Measurements from ENCODE around the gene VPS45.
"Not testable (repeated sequence)": the region's sequence is repeated elsewhere in the genome, so short reads cannot be mapped to it uniquely, and the experiment has no call there.

VPS45 gene

DNA sequence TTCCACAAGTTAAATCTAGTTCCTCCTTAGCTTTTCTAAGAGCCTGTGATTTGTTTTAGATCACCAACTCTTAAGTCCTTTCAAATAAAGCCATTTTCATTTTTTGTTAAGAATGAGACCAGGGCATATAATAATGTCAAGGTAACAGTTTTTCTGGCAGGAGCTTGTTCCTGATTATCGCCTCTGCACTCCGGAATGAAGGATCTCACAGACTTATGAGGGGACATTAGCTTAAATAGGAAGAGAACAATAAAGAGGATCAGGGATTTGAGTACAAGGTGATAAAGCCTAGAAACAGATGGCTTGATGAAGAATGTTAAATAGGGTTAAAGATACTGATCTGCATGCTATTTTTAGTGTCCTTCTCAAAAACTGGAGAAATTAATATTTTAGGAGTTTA, 43.4 kb upstream of the VPS45 start:
- DNase-seq (ENCODE audit: low read depth): no peak
- TF ChIP-seq MYC (IDR thresholded peaks at IDR 0.05; ENCODE audit: low read depth, low read length): no peak
- no peak for TF ChIP-seq POLR2A (IDR thresholded peaks at IDR 0.05; ENCODE audit: extremely low read depth, insufficient read length)
- TF ChIP-seq, protein P1, sequence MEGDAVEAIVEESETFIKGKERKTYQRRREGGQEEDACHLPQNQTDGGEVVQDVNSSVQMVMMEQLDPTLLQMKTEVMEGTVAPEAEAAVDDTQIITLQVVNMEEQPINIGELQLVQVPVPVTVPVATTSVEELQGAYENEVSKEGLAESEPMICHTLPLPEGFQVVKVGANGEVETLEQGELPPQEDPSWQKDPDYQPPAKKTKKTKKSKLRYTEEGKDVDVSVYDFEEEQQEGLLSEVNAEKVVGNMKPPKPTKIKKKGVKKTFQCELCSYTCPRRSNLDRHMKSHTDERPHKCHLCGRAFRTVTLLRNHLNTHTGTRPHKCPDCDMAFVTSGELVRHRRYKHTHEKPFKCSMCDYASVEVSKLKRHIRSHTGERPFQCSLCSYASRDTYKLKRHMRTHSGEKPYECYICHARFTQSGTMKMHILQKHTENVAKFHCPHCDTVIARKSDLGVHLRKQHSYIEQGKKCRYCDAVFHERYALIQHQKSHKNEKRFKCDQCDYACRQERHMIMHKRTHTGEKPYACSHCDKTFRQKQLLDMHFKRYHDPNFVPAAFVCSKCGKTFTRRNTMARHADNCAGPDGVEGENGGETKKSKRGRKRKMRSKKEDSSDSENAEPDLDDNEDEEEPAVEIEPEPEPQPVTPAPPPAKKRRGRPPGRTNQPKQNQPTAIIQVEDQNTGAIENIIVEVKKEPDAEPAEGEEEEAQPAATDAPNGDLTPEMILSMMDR (IDR thresholded peaks at IDR 0.05; ENCODE audit: low read depth, low read length): no peak
- TF ChIP-seq, protein P2, sequence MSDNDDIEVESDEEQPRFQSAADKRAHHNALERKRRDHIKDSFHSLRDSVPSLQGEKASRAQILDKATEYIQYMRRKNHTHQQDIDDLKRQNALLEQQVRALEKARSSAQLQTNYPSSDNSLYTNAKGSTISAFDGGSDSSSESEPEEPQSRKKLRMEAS (IDR thresholded peaks at IDR 0.05; ENCODE audit: low read depth, low read length): no peak
- no peak overlapping the region for H3K4me3 ChIP-seq (ENCODE audit: low read depth, low read length)

DNA sequence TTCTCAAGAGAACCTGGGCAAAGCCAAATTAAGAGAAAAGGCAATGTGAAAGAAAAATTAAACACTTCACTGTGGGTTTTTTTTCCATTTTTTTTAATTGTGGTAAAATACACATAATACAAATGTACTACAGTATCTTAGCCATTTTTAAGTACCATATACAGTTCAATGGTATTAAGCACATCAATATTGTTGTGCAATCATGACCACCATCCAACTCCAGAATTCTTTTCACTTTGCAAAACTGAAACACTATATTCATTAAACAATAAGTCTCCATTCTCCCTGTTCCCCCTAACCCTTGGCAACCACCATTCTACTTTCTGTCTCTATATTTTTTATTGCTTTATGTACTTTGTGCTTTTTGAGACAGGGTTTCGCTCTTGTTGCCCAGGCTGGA, 39.3 kb upstream of the VPS45 start:
- no peak overlapping the region for H3K4me3 ChIP-seq (ENCODE audit: low read depth, low read length)
- TF ChIP-seq POLR2A (IDR thresholded peaks at IDR 0.05; ENCODE audit: extremely low read depth, insufficient read length) (no peak), MYC (IDR thresholded peaks at IDR 0.05; ENCODE audit: low read depth, low read length) (no peak)
- TF ChIP-seq, protein P1 (IDR thresholded peaks at IDR 0.05; ENCODE audit: low read depth, low read length): no peak
- TF ChIP-seq, protein P2 (IDR thresholded peaks at IDR 0.05; ENCODE audit: low read depth, low read length): no peak
- DNase-seq (ENCODE audit: low read depth): no peak

DNA sequence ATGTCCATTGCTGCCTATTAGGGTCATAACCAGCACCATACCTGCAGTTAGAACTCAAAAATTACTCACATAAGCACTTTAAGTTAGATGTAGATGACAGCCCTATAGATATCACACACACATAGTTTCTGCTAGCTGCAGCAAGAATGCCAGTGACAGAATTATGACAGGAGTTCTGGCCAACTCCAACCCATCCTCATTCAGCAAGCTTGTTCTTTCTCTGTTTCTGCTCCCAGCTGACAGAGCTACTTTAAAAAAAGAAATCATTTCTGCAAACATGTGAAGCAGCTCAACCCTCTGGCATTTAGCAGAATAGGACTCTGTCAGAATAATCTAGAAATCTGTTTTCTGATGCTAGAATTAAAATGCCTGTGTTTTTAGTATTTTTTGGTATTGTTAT, 33.2 kb upstream of the VPS45 start:
- H3K4me3 ChIP-seq (ENCODE audit: low read depth, low read length): no peak overlapping the region
- TF ChIP-seq MYC (IDR thresholded peaks at IDR 0.05; ENCODE audit: low read depth, low read length) (no peak), POLR2A (IDR thresholded peaks at IDR 0.05; ENCODE audit: extremely low read depth, insufficient read length) (no peak)
- TF ChIP-seq, protein P1 (IDR thresholded peaks at IDR 0.05; ENCODE audit: low read depth, low read length): no peak
- TF ChIP-seq, protein P2 (IDR thresholded peaks at IDR 0.05; ENCODE audit: low read depth, low read length): no peak
- DNase-seq (ENCODE audit: low read depth): no peak

GRCh38 chr1:150049926-150050325, 17.6 kb upstream of the VPS45 start:
- TF ChIP-seq MYC (IDR thresholded peaks at IDR 0.05; ENCODE audit: low read depth, low read length) (no peak), POLR2A (IDR thresholded peaks at IDR 0.05; ENCODE audit: extremely low read depth, insufficient read length) (no peak)
- TF ChIP-seq, protein P1 (IDR thresholded peaks at IDR 0.05; ENCODE audit: low read depth, low read length): no peak
- TF ChIP-seq, protein P2 (IDR thresholded peaks at IDR 0.05; ENCODE audit: low read depth, low read length): no peak
- DNase-seq (ENCODE audit: low read depth): no peak
- H3K4me3 ChIP-seq (ENCODE audit: low read depth, low read length): no peak overlapping the region

DNA sequence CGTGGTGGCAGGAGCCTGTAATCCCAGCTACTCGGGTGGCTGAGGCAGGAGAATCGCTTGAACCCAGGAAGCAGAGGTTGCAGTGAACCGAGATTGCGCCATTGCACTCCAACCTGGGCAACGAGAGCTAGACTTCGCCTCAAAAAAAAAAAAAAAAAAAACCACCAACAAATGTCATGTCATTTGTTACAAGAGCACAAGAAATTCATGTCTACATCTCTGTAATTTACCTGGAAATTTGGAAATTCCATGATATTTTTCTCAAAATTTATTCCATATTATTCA, 16.5 kb upstream of the VPS45 start:
- no peak for DNase-seq (ENCODE audit: low read depth)
- TF ChIP-seq, protein P1 (IDR thresholded peaks at IDR 0.05; ENCODE audit: low read depth, low read length): no peak
- TF ChIP-seq, protein P2 (IDR thresholded peaks at IDR 0.05; ENCODE audit: low read depth, low read length): no peak
- TF ChIP-seq POLR2A (IDR thresholded peaks at IDR 0.05; ENCODE audit: extremely low read depth, insufficient read length) (no peak), MYC (IDR thresholded peaks at IDR 0.05; ENCODE audit: low read depth, low read length) (no peak)
- no peak overlapping the region for H3K4me3 ChIP-seq (ENCODE audit: low read depth, low read length)

DNA sequence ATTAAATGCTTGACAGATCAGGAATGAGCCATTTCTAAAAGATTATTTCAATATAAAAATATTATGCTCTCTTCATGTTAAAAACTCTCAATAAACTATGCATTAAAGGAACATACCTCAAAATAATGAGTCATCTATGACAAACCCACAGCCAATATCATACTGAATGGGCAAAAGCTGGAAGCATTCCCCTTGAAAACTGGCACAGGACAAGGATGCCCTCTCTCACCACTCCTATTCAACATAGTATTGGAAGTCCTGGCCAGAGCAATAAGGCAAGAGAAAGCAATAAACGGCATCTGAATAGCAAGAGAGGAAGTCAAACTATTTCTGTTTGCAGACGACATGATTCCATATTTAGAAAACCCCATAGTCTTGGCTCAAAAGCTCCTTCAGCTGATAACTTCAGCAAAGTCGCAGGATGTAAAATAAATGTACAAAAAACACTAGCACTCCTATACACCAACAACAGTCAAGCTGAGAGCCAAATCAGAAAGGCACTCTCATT, 15.6 kb upstream of the VPS45 start:
- not testable (repeated sequence) for H3K4me3 ChIP-seq (ENCODE audit: low read depth, low read length); DNase-seq (ENCODE audit: low read depth)

Measured in NB4 (cell line).